ENCODE results near the gene COMP. TPM values are rescaled to one million over a fixed set of nuclear protein-coding genes. Genes with fewer than 3 reads are reported as not detected.

The COMP gene
- total RNA-seq, 4 donors from 2014 or later: 0.76 TPM; not detected in 3

DNA sequence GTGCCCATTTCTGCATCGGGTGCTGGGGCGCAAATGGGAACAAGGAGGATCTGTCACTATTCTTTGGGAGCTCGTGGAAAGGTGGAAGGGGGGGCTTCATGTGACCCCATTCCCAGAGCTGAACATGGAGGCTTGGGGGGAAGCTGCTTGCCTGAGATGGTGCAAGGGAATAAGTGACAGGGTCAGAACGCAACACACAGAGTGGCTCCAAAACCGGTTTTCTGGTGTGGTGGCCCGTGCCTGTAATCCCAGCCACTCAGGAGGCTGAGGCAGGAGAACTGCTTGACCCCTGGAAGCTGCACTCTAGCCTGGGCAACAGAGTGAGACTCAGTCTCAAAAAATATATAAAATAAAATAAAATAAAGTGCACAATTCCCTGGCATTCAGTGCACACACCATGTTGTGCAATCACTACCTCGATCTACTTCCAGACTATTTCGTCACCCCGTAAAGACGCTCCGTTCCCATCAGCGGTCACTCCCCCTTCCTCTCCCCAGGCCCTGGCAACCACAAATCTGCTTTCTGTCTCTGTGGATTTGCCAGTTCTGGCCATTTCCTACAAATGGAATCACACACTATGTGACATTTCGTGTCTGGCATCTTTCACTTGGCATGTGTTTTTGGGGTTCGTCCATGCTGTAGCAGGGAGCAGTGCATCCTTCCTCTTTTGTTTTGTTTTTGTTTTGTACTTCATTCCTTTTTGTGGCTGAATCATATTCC is 18.2 kb upstream of the COMP start:
- Histone ChIP-seq H3K4me1 (no peaks in the 10 kb centered on the region), H3K4me3 (no peak overlapping the region), H3K36me3 (no peaks in the 10 kb centered on the region), H3K27ac (peak overlapping the region; percentile 70 to 73), H3K27me3 (no peaks in the 10 kb centered on the region), H3K9me3 (no peaks in the 10 kb centered on the region)
- intact Hi-C loops (cut with DNase I; ENCODE audit: low total_unique reads): no loop called here
- peak; percentile 83 to 90 for DNase-seq
- TF ChIP-seq, protein P1, sequence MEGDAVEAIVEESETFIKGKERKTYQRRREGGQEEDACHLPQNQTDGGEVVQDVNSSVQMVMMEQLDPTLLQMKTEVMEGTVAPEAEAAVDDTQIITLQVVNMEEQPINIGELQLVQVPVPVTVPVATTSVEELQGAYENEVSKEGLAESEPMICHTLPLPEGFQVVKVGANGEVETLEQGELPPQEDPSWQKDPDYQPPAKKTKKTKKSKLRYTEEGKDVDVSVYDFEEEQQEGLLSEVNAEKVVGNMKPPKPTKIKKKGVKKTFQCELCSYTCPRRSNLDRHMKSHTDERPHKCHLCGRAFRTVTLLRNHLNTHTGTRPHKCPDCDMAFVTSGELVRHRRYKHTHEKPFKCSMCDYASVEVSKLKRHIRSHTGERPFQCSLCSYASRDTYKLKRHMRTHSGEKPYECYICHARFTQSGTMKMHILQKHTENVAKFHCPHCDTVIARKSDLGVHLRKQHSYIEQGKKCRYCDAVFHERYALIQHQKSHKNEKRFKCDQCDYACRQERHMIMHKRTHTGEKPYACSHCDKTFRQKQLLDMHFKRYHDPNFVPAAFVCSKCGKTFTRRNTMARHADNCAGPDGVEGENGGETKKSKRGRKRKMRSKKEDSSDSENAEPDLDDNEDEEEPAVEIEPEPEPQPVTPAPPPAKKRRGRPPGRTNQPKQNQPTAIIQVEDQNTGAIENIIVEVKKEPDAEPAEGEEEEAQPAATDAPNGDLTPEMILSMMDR (IDR thresholded peaks at IDR 0.05): peak in 1 of 4 experiments; percentile 10
- TF ChIP-seq POLR2A (IDR thresholded peaks at IDR 0.05): no peak

DNA sequence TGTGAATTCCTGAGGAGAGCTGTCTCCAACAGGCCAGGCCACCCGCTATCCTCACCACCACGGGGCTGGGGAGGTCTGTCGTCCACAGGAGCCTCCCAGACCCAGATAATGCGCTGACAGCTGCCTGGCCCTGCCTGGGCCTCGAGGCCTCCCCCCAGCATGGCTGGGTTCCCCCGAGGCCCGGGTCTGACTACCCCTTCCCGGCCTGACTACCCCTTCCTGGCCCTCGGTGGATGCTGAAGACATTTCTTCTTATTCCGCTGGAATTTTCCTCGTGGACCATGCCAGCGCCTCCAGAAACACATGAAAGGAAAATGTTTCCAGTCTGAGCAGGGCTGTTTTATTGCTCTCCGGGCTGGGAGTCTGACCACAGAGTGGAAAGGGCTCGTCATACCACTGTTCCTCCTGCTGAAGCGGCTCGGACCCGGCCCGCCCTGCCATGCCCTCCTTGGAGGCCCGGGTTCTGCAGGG is 16.8 kb upstream of the COMP start:
- DNase-seq: peak; percentile 64 to 69
- TF ChIP-seq, protein P1 (IDR thresholded peaks at IDR 0.05): no peak
- no peak for TF ChIP-seq POLR2A (IDR thresholded peaks at IDR 0.05)
- no peaks in the 10 kb centered on the region for H3K27me3 ChIP-seq
- H3K27ac ChIP-seq: peak overlapping the region; percentile 73 to 80
- no peak overlapping the region for H3K4me3 ChIP-seq
- intact Hi-C loops (cut with DNase I; ENCODE audit: low total_unique reads): no loop called here
- no peaks in the 10 kb centered on the region for H3K36me3 ChIP-seq
- no peaks in the 10 kb centered on the region for H3K4me1 ChIP-seq
- no peaks in the 10 kb centered on the region for H3K9me3 ChIP-seq

DNA sequence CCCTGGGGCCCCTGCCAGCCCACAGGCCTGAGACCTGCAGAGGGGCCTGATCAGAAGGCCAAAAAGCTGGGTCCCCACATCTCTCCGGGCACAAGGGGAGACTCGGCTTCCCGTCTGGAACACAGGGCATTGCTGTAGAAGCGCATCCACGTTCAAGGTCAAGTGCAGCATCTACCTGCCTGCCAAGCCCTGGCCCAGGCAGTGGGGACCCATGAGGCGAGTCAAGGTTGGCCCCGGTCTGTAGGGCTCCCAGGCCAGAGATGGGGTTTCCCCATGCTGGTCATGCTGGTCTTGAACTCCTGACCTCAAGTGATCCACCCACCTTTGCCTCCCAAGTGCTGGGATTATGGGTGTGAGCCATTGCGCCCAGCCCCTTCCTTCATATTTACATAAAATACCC is 13.5 kb upstream of the COMP start:
- H3K9me3 ChIP-seq: no peaks in the 10 kb centered on the region
- TF ChIP-seq, protein P1 (IDR thresholded peaks at IDR 0.05): no peak
- TF ChIP-seq POLR2A (IDR thresholded peaks at IDR 0.05): no peak
- H3K27ac ChIP-seq: no peak overlapping the region
- H3K36me3 ChIP-seq: no peaks in the 10 kb centered on the region
- no peaks in the 10 kb centered on the region for H3K27me3 ChIP-seq
- H3K4me3 ChIP-seq: no peak overlapping the region
- H3K4me1 ChIP-seq: no peaks in the 10 kb centered on the region
- intact Hi-C loops (cut with DNase I; ENCODE audit: low total_unique reads): no loop called here
- DNase-seq: no peak

DNA sequence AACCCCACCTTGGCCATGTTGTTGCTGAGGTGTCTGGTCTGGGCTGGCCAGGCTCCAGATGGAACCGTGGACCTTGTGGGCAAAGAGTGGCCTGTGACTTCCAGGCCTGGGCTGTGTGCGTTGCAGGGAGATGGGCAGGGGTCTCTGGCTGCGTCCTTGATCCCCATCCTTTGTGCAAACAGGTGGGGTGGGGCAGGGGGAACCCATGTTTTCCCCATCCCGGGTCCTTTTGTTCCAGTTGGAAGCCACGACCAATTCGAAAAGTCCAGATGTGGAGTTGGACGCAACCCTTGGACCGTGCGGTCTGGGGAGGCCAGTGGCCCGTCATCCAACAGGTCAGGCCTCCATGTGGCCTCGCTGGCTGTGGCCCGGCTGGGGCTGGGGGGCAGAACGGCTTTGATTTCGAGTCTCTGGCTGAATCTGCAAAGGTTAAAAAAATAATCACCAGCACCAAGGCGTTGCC is 13.1 kb upstream of the COMP start:
- DNase-seq: no peak
- H3K4me3 ChIP-seq: no peak overlapping the region
- TF ChIP-seq, protein P1 (IDR thresholded peaks at IDR 0.05): no peak
- TF ChIP-seq POLR2A (IDR thresholded peaks at IDR 0.05): no peak

DNA sequence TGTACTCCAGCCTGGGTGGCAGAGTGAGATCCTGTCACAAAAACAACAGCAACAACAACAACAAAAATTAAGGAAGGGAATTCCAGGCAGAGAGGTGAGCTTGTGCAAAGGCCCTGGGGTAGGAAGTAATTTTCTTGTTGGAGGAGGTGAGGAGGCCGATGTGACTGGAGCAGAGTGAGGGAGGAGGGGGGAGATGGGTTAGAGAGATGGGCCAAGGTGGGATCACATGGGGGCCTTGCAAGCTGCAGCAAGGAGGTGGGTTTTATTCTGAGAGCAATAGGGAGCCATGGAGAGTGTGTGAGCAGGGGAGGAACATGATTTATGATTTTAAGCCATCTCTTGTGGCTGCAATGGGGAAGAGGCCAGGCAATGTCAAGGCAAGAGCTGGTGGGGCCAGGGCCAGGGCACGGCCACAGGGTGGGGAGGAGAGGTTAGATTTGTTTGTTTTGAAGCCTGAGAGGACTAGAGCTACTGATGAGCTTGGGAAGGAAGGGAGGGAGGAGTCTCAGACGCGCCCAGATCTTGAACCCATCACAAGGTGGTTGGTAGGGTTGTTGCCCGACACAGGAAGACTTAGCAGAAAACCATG is 12.5 kb upstream of the COMP start:
- intact Hi-C loops (cut with DNase I; ENCODE audit: low total_unique reads): no loop called here
- Histone ChIP-seq H3K36me3 (no peaks in the 10 kb centered on the region), H3K4me3 (no peak overlapping the region), H3K27me3 (no peaks in the 10 kb centered on the region), H3K9me3 (no peaks in the 10 kb centered on the region), H3K27ac (no peak overlapping the region), H3K4me1 (no peaks in the 10 kb centered on the region)
- DNase-seq: no peak
- TF ChIP-seq POLR2A (IDR thresholded peaks at IDR 0.05): no peak
- TF ChIP-seq, protein P1 (IDR thresholded peaks at IDR 0.05): no peak

More for the DNA sequence above, 13.1 kb upstream of the COMP start:
- intact Hi-C loops (cut with DNase I; ENCODE audit: low total_unique reads): no loop called here
- Histone ChIP-seq H3K4me1 (no peaks in the 10 kb centered on the region), H3K36me3 (no peaks in the 10 kb centered on the region), H3K27ac (no peak overlapping the region), H3K27me3 (no peaks in the 10 kb centered on the region), H3K9me3 (no peaks in the 10 kb centered on the region)
